GM18951 (cell line): Measurements from ENCODE around the gene SHROOM1.
"Not testable (repeated sequence)": the region's sequence is repeated elsewhere in the genome, so short reads cannot be mapped to it uniquely, and the experiment has no call there.

Source experiments
- POLR2A ChIP-seq: IDR thresholded peaks from 4 replicates; pipeline ENCODE4 v1.6.1; 2011; ENCODE audit warnings: mild to moderate bottlenecking; ENCODE audit not compliant: insufficient read length, insufficient read depth; ENCODE audit errors: extremely low read depth
- in situ Hi-C: fragments of 300-500 bp; cut with MboI; formaldehyde crosslinking; loops from one replicate; pipeline ENCODE4 v1.12.0; 2022; ENCODE audit warnings: low sequenced_read_pairs, mixed read lengths, inconsistent platforms; ENCODE audit not compliant: unreplicated experiment

Gene SHROOM1

GRCh38 chr5:132865668-132866341 is 35.4 kb upstream of the SHROOM1 start:
- no peak for TF ChIP-seq POLR2A
- in situ Hi-C loops, result no loop called here

GRCh38 chr5:132860742-132861141 is 30.3 kb upstream of the SHROOM1 start:
- in situ Hi-C loops, result no loop called here
- no peak for TF ChIP-seq POLR2A

GRCh38 chr5:132859889-132860437 is 29.5 kb upstream of the SHROOM1 start:
- no peak for TF ChIP-seq POLR2A
- in situ Hi-C loops, result no loop called here

- in situ Hi-C loops, result no loop called here
- no peak for TF ChIP-seq POLR2A
Measured at GRCh38 chr5:132856011-132856410, 25.6 kb upstream of the SHROOM1 start.

- in situ Hi-C loops, result not testable (repeated sequence)
Measured at GRCh38 chr5:132854992-132855391, 24.5 kb upstream of the SHROOM1 start.

- in situ Hi-C loops, result no loop called here
Measured at GRCh38 chr5:132854301-132854700, 23.9 kb upstream of the SHROOM1 start.

GRCh38 chr5:132853790-132854189 is 23.3 kb upstream of the SHROOM1 start:
- no peak for TF ChIP-seq POLR2A
- in situ Hi-C loops, result no loop called here

More at GRCh38 chr5:132854301-132854700, 23.9 kb upstream of the SHROOM1 start:
- TF ChIP-seq POLR2A, result no peak

- in situ Hi-C loops, result no loop called here
- TF ChIP-seq POLR2A, result no peak
Measured at GRCh38 chr5:132853323-132853722, 22.9 kb upstream of the SHROOM1 start.

- in situ Hi-C loops, result no loop called here
- no peak for TF ChIP-seq POLR2A
Measured at GRCh38 chr5:132850066-132850465, 19.6 kb upstream of the SHROOM1 start.

GRCh38 chr5:132849347-132849746 is 18.9 kb upstream of the SHROOM1 start:
- no peak for TF ChIP-seq POLR2A
- in situ Hi-C loops, result loop anchor here (25.0 kb wide), 1 partner anchor 462 kb away; no protein-coding TSS in a partner anchor

- in situ Hi-C loops, result loop anchor here (25.0 kb wide), 1 partner anchor 461 kb away; no protein-coding TSS in a partner anchor
- no peak for TF ChIP-seq POLR2A
Measured at GRCh38 chr5:132848270-132848669, 17.8 kb upstream of the SHROOM1 start.

GRCh38 chr5:132841305-132841704 is 10.9 kb upstream of the SHROOM1 start:
- in situ Hi-C loops, result loop anchor here (25.0 kb wide), 1 partner anchor 454 kb away; no protein-coding TSS in a partner anchor
- TF ChIP-seq POLR2A, result no peak

GRCh38 chr5:132840896-132841295 is 10.4 kb upstream of the SHROOM1 start:
- TF ChIP-seq POLR2A, result no peak
- in situ Hi-C loops, result loop anchor here (25.0 kb wide), 1 partner anchor 454 kb away; no protein-coding TSS in a partner anchor

- in situ Hi-C loops, result loop anchor here (25.0 kb wide), 1 partner anchor 453 kb away; no protein-coding TSS in a partner anchor
- TF ChIP-seq POLR2A, result no peak
Measured at GRCh38 chr5:132840313-132840712, 9.9 kb upstream of the SHROOM1 start.
